GM21786 (cell line): ENCODE measurements around the gene HELB.

ENCODE experiments used
- ATAC-seq: cut with Tn5 transposase; IDR thresholded peaks from one replicate; pipeline ENCODE4 v1.9.1; 2021; ENCODE audit not compliant: unreplicated experiment

The HELB gene

GRCh38 chr12:66301944-66302826 lies at the start of gene HELB:
Gene HELB, plus strand, starts transcription at chr12:66302493. Its CDS starts 111 bp downstream, at chr12:66302604.
- peak; percentile 87 for ATAC-seq

GRCh38 chr12:66252771-66253170 lies 49.5 kb upstream of the HELB start:
- ATAC-seq: no peak

- no peak for ATAC-seq
These were observed 46.6 kb upstream of the HELB start for GRCh38 chr12:66255737-66256136.

GRCh38 chr12:66258011-66258410 lies 44.3 kb upstream of the HELB start:
- no peak for ATAC-seq

- ATAC-seq: no peak
These were observed 39.6 kb upstream of the HELB start for GRCh38 chr12:66262737-66263136.

- no peak for ATAC-seq
These were observed 33.7 kb upstream of the HELB start for GRCh38 chr12:66268562-66268961.

GRCh38 chr12:66269142-66269541 lies 33.2 kb upstream of the HELB start:
- ATAC-seq: no peak

- peak; percentile 66 for ATAC-seq
These were observed 32.4 kb upstream of the HELB start for GRCh38 chr12:66269757-66270383.

- no peak for ATAC-seq
These were observed 31.7 kb upstream of the HELB start for GRCh38 chr12:66270613-66271012.

GRCh38 chr12:66272650-66273049 lies 29.6 kb upstream of the HELB start:
- no peak for ATAC-seq

GRCh38 chr12:66273147-66273546 lies 29.1 kb upstream of the HELB start:
- no peak for ATAC-seq

GRCh38 chr12:66275040-66275439 lies 27.3 kb upstream of the HELB start:
- ATAC-seq: no peak

- no peak for ATAC-seq
These were observed 23.1 kb upstream of the HELB start for GRCh38 chr12:66279123-66279712.

GRCh38 chr12:66280561-66280960 lies 21.7 kb upstream of the HELB start:
- ATAC-seq: no peak

- no peak for ATAC-seq
These were observed 20.0 kb upstream of the HELB start for GRCh38 chr12:66282244-66282643.

- ATAC-seq: no peak
These were observed 15.0 kb upstream of the HELB start for GRCh38 chr12:66287275-66287674.

GRCh38 chr12:66288121-66288520 lies 14.2 kb upstream of the HELB start:
- no peak for ATAC-seq

GRCh38 chr12:66289485-66289884 lies 12.8 kb upstream of the HELB start:
- no peak for ATAC-seq

GRCh38 chr12:66290716-66291200 lies 11.5 kb upstream of the HELB start:
- no peak for ATAC-seq

GRCh38 chr12:66296176-66296683 lies 6.1 kb upstream of the HELB start:
- no peak for ATAC-seq

GRCh38 chr12:66297080-66297479 lies 5.2 kb upstream of the HELB start:
- no peak for ATAC-seq

GRCh38 chr12:66297923-66298322 lies 4.4 kb upstream of the HELB start:
- no peak for ATAC-seq
